Large intestine (tissue), 3 donors: ENCODE measurements around the gene FAU. TPM values are rescaled to one million over a fixed set of nuclear protein-coding genes. Genes with fewer than 3 reads are reported as not detected.
A peak's percentile ranks its signal among the peaks of the same experiment; 100 is the strongest.

Experiments used
- DNase-seq, 2 donors: peaks; one replicate each; pipeline versions ENCODE4 v3.0.0 to v3.0.0-alpha.2; 2013
- H3K27ac ChIP-seq: one replicate; pipeline ENCODE4 v1.5.1; 2013; ENCODE audit warnings: low read length
- H3K27me3 ChIP-seq: 2 replicates; pipeline ENCODE4 v1.6.1; 2013; ENCODE audit warnings: low read length; ENCODE audit not compliant: control insufficient read depth, insufficient read depth
- H3K36me3 ChIP-seq: 2 replicates; pipeline ENCODE4 v1.6.1; 2013; ENCODE audit warnings: low read length; ENCODE audit not compliant: control insufficient read depth, insufficient read depth
- H3K4me1 ChIP-seq: one replicate; pipeline ENCODE4 v1.6.1; 2013; ENCODE audit warnings: low read length; ENCODE audit not compliant: control insufficient read depth, insufficient read depth
- H3K4me3 ChIP-seq: one replicate; pipeline ENCODE4 v1.5.1; 2013; ENCODE audit warnings: low read length
- H3K9me3 ChIP-seq: one replicate; pipeline ENCODE4 v1.6.1; 2013; ENCODE audit warnings: mild to moderate bottlenecking, low read depth, low read length, moderate library complexity; ENCODE audit not compliant: control insufficient read depth
- WGBS: methylation state at CpG from one replicate; pipeline ENCODE4 v1.1.5; 2013; ENCODE audit warnings: low lambda C conversion rate; ENCODE audit not compliant: insufficient coverage; 5-methylcytosine and 5-hydroxymethylcytosine counted together
- polyA plus RNA-seq: library from polyadenylated mRNA; unstranded; fragments of 120-200 nt; gene quantifications from one replicate; pipeline ENCODE4 v1.2.1, GENCODE V29; 2013

FAU gene
- polyA plus RNA-seq, 1 donor = 1,012 TPM

GRCh38 chr11:65090628-65091027, 31.3 kb downstream of the FAU start:
- H3K4me3 ChIP-seq = no peak overlapping the region
- peak in 1 of 2 donors; percentile 1 for DNase-seq
- WGBS = no CpG with 5 or more reads among the region's 4 CpGs
- no peaks in the 10 kb centered on the region for H3K9me3 ChIP-seq
- no peaks in the 10 kb centered on the region for H3K27me3 ChIP-seq
- H3K27ac ChIP-seq = no peak overlapping the region
- peaks cover 44% of the 10 kb centered on the region for H3K36me3 ChIP-seq
- peaks cover 3% of the 10 kb centered on the region for H3K4me1 ChIP-seq

- no CpG with 5 or more reads among the region's 4 CpGs for WGBS
- Histone ChIP-seq H3K36me3 (peaks cover 52% of the 10 kb centered on the region), H3K4me3 (no peak overlapping the region), H3K27me3 (no peaks in the 10 kb centered on the region), H3K27ac (no peak overlapping the region), H3K9me3 (no peaks in the 10 kb centered on the region), H3K4me1 (peaks cover 7% of the 10 kb centered on the region)
- DNase-seq = no peak
Observed at GRCh38 chr11:65089621-65090020, 32.3 kb downstream of the FAU start.

- Histone ChIP-seq H3K36me3 (peaks cover 52% of the 10 kb centered on the region), H3K4me3 (no peak overlapping the region), H3K27me3 (no peaks in the 10 kb centered on the region), H3K4me1 (peaks cover 7% of the 10 kb centered on the region), H3K9me3 (no peaks in the 10 kb centered on the region), H3K27ac (no peak overlapping the region)
- no CpG with 5 or more reads among the region's 15 CpGs for WGBS
- DNase-seq = no peak
Observed at GRCh38 chr11:65087827-65088226, 34.1 kb downstream of the FAU start.

GRCh38 chr11:65087216-65087615, 34.7 kb downstream of the FAU start:
- 100% methylated on average over 1 of the region's 11 CpGs for WGBS
- H3K27ac ChIP-seq = no peak overlapping the region
- H3K27me3 ChIP-seq = no peaks in the 10 kb centered on the region
- H3K9me3 ChIP-seq = no peaks in the 10 kb centered on the region
- DNase-seq = no peak
- H3K4me3 ChIP-seq = no peak overlapping the region
- peaks cover 52% of the 10 kb centered on the region for H3K36me3 ChIP-seq
- peaks cover 7% of the 10 kb centered on the region for H3K4me1 ChIP-seq

GRCh38 chr11:65086809-65087208, 35.1 kb downstream of the FAU start:
- Histone ChIP-seq H3K27ac (no peak overlapping the region), H3K27me3 (no peaks in the 10 kb centered on the region), H3K4me1 (peaks cover 7% of the 10 kb centered on the region), H3K9me3 (no peaks in the 10 kb centered on the region), H3K36me3 (peaks cover 52% of the 10 kb centered on the region), H3K4me3 (no peak overlapping the region)
- no CpG with 5 or more reads among the region's 9 CpGs for WGBS
- no peak for DNase-seq

- Histone ChIP-seq H3K27me3 (no peaks in the 10 kb centered on the region), H3K9me3 (no peaks in the 10 kb centered on the region), H3K27ac (no peak overlapping the region), H3K36me3 (peaks cover 53% of the 10 kb centered on the region), H3K4me1 (peaks cover 7% of the 10 kb centered on the region), H3K4me3 (no peak overlapping the region)
- no peak for DNase-seq
- WGBS = no CpG with 5 or more reads among the region's 4 CpGs
Observed at GRCh38 chr11:65085446-65085845, 36.5 kb downstream of the FAU start.

- 80% methylated on average over 1 of the region's 23 CpGs for WGBS
- H3K27ac ChIP-seq = peak overlapping the region; percentile 94
- H3K4me1 ChIP-seq = peaks cover 7% of the 10 kb centered on the region
- peak overlapping the region; percentile 86 for H3K4me3 ChIP-seq
- no peaks in the 10 kb centered on the region for H3K27me3 ChIP-seq
- peaks cover 53% of the 10 kb centered on the region for H3K36me3 ChIP-seq
- DNase-seq = peak in 1 of 2 donors; percentile 2
- H3K9me3 ChIP-seq = no peaks in the 10 kb centered on the region
Observed at GRCh38 chr11:65084598-65085375, 37.1 kb downstream of the FAU start.

- H3K36me3 ChIP-seq = peaks cover 50% of the 10 kb centered on the region
- peak within 1 kb of the TSS; percentile 86 for H3K4me3 ChIP-seq
- peak; percentile 96 for DNase-seq
- no peaks in the 10 kb centered on the region for H3K9me3 ChIP-seq
- no CpG with 5 or more reads among the region's 79 CpGs for WGBS
- H3K4me1 ChIP-seq = peaks cover 7% of the 10 kb centered on the region
- H3K27ac ChIP-seq = peak within 1 kb of the TSS; percentile 94
- H3K27me3 ChIP-seq = no peaks in the 10 kb centered on the region
Observed at GRCh38 chr11:65083834-65084597, 37.9 kb downstream of the FAU start, which contains the start of the genes CDCA5 and ZFPL1. Gene CDCA5, minus strand, starts transcription at chr11:65084040. Its CDS starts 62 bp downstream, at chr11:65083978. Gene ZFPL1, plus strand, starts transcription at chr11:65084222. Its CDS starts 477 bp downstream, at chr11:65084699.

GRCh38 chr11:65083134-65083833, 38.6 kb downstream of the FAU start:
- no CpG with 5 or more reads among the region's 13 CpGs for whole genome bisulfite sequencing
- Histone ChIP-seq H3K27ac (no peak overlapping the region), H3K4me3 (peak overlapping the region; percentile 86), H3K9me3 (no peaks in the 10 kb centered on the region), H3K4me1 (peaks cover 12% of the 10 kb centered on the region), H3K36me3 (peaks cover 43% of the 10 kb centered on the region), H3K27me3 (no peaks in the 10 kb centered on the region)
- DNase-seq = peak in 1 of 2 donors; percentile 0

- H3K27ac ChIP-seq = no peak overlapping the region
- H3K4me1 ChIP-seq = peaks cover 8% of the 10 kb centered on the region
- DNase-seq = no peak
- no peaks in the 10 kb centered on the region for H3K9me3 ChIP-seq
- WGBS = no CpG with 5 or more reads among the region's 9 CpGs
- H3K36me3 ChIP-seq = peaks cover 8% of the 10 kb centered on the region
- no peaks in the 10 kb centered on the region for H3K27me3 ChIP-seq
- no peak overlapping the region for H3K4me3 ChIP-seq
Observed at GRCh38 chr11:65078786-65079342, 43.1 kb downstream of the FAU start.
